HG03521 (cell line): Measurements from ENCODE around the gene LIX1.
"Not testable (repeated sequence)": the region's sequence is repeated elsewhere in the genome, so short reads cannot be mapped to it uniquely, and the experiment has no call there.

Source experiments
- ATAC-seq: cut with Tn5 transposase; IDR thresholded peaks from one replicate; pipeline ENCODE4 v1.9.1; 2021; ENCODE audit warnings: mild to moderate bottlenecking, moderate library complexity; ENCODE audit not compliant: unreplicated experiment

The LIX1 gene

DNA sequence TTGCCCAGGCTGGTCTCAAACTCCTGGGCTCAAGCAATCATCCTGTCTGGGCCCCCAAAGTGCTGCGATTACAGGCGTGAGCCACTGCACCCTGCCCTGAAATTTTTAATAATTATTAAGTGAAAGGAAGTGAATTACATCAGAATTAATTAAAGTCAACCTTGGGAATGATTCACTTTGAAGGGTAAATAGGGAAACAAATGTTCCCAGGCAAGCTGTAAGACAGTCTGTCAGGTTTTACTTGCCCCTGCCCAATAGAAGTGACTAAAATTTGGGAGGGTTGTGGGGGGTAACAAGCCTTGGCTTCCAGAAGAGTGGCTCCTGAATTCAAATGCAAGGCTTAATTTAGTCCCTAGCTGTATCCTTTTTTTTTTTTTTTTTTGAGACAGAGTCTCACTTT is 1.3 kb upstream of the LIX1 start:
- no peak for ATAC-seq

DNA sequence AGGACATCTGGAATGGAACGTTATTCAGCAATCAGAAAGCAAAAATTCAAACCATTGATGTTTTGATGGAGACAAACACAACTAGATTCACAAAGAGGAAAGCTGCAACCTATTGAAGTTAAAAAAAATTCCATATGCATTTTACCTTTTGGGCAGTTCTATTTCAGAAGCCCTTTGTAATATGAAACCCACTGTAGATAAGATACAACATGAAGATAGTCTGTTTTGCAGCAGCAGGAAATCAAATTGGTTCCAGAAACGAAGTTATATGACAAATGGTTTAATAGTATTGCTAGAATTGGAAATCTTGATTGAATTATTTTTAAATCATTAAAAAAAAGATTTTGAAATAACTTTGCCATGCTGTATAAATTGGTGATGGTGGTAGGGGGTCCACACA is 872 bp downstream of the LIX1 start:
- ATAC-seq, result no peak

DNA sequence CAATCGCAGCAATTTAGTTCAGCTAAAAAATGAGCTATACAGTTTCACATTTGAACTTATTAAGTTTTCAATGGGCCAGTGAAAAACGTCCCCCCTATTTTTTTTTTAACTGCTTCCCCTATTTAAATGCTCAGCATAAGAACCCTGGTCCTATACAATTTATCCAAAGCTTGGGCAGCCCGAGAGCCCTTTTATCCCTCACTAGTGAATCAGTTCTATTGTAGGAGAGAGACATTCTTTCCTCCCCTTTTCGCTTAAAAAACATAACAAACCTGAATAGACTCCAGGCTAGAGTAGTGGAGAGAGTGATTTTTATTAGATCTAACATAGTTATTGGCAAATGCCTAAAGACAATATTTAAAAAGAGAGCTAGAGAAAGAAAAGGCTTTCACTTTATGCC is 1.4 kb downstream of the LIX1 start:
- ATAC-seq, result no peak

DNA sequence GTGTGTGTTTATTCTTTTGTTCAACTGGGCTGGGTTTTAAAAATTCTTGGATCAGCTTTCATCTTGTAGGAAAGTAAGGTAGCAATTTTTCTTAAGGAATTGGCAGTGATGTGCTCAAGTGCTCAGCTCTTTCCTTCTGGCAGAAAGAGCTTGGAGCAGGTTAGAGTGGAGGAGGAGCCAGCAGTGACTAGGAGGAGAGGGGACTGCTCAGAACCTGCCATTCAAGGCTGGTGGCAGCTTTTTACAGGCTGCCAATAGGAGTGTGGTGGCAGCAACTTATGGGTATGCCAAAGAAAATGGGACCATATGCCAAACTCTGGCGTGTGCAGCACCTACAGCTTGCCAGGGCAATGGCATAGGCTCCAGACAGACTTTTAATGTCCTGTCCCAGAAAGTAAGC is 2.2 kb downstream of the LIX1 start:
- ATAC-seq, result not testable (repeated sequence)

DNA sequence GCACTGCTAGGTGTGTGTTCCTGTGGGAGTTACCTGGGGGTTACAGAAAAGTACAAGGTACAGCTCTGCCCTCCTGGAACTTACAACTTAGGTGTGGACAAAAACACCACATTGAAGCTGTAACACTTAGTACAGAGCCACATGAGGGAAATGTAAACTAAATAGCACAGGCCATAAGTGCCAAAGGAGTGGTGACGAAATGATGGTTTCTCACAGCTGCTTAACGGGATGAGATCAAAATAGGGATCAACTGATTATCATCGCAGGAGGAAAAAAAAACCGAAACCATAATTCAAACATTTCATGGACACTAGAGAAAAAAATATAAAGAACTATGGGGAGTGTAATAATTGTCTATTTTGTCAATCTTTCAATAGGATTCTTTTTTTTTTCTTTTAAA is 5.9 kb downstream of the LIX1 start:
- ATAC-seq, result no peak

DNA sequence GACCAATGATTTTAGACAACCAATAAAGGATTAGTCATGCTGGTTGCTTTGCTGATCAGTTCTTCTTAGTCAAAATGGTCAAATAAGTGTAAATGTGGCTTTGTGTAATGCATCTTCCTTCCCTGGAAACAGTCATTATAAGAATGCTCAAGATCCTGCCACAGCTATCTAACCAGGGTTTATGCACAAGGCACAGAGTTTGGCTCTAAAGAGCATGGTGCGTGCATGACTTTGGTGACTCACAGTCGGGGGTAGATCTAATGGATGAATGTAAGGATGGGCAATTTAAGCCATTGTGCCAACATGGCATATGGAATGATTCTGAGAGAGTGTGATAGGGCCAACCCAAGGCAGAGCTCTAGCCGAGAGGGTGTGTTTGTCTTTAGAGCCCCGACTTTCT is 6.5 kb downstream of the LIX1 start:
- no peak for ATAC-seq

DNA sequence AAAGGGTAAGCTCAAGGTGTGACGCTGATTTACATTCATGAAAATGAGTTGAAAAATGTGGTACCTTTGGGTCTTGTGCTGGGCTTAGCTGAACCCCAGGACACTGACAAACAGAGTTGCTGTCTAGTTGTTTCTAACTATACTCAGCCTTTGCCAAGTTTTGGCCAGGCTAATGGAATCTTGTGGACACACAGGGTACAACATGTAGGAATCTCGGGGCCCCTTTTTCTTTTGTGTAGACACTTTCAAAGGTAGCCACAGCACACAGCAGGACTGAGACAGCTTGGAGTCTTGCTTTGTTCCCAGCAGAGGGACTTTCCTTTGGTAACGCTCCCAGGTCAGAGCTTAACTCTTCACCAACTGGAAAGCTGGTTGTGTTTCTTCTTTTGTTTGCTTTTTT is 7.8 kb downstream of the LIX1 start:
- ATAC-seq, result no peak

DNA sequence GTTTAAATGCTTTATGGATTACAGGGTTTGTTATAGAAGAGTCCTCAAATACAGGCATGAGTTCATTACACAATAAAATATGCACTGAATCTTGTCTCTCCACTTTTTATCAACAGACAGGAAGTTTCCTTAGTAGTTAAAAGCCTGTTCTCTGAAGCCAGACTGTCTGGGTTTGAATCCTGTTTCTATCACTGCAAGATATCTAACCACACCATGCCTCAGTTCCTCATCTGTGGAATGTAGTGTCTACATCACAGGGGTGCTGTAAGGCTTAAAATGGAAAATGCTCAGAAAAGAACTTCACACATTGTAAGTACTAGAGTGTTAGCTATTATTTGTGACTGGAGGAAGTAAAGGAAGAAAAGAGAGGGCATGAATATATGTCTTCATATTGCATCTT is 9.3 kb downstream of the LIX1 start:
- no peak for ATAC-seq

DNA sequence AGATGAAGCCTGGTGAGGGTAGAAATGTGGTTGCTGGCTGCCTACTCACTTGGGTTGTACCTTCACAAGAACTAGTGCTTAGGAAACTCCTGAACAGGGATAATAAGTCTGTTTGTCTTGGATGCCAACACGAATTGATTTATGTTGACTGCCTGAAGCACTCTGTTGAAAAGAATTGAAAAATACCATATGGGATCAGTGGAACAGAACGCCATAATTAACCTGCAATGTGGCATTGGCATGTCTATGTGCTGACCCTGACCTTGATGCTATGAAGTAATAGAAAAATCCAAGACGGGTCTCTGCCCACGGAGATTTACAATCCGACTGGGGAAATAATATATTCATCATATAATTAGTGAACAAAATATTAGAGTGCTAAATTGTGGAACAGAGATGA is 10.5 kb downstream of the LIX1 start:
- no peak for ATAC-seq

DNA sequence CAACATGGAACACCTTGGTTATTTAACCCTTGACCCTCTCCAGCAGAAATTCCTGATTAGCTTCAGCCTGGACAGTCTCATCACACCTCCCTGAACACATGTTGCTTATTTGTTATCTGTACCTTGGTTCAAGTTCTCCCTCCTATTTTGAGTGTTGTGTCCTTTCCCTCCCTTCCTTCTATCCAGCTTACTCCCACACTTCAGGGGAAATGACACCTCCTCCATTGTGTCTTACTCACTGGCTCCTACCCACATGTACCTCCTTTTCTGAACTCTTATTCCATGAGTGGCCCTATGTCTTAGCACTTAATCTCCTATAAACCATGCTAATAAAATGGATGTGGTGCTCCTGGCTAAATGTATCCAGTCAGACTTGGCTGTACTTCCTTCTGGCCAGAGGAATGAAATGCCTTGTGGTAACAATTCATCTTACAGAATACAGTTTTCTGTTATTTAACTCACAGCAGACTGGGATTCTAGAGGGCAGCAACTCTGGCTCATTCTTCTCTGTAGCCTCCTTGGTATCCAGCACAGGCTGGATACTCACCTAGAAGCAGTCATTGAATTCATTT is 11.2 kb downstream of the LIX1 start:
- ATAC-seq, result no peak

DNA sequence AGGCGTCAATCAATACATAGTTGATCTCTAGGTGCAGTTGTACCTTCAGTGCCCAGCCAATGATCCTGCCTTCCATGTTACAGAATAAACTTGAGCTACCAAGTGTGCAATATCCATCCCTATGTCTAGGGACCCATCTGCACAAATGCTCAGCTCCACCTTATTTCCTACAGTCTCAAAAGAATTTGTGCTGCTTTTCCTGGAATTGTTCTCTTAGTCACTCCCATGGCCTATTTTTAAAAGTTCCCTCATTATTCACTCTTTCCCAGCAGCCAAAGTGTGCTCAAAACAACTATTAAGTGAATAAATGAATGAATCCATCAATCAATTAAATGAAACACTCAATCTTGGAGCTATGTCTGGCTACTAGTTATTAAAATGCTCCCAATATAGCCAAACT is 14.7 kb downstream of the LIX1 start:
- no peak for ATAC-seq

DNA sequence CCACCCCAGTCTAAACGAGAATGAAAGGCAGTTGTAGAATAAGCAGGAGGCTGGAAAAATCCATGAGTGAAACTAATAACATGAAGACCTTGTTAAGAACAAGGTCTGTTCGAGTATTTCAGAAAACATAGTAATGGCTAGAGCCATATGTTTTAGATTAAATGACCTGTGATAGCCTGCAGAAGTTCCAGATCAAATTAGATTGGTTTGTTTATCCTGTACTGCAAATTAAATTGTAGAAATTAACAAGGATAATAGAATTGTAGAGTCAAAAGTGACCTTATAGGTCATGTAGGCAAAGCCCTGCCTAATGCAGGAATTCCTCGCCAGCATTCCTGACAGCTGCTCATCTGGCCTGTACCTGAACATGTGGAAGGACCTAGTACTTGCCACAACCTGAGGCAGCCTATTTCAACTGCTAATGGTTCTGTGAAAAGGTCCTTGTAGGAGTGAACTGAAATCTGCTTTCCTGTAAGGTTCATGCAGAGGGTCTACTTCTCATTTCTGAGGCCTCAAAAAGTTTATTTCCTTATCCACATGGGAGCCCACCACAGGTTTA is 17.2 kb downstream of the LIX1 start:
- ATAC-seq, result no peak

DNA sequence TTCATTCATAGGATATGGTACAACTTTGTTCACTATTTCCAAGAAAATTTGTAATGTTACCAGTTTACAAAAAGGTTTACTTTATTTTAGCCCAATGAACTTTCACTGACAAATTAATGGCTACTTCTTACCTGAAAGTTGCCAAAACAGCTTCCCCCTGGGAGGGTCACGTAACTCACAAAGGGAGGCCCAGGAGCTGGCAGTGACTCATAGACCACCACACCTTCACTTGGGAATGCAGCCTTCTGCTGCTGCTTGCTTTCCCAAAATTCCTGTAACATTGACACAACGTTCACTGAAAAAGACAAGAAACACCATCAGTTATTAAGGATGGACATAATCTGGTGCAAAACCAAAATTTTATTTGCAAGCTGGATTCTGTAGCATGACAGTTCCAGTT is 18.1 kb downstream of the LIX1 start:
- ATAC-seq, result no peak

DNA sequence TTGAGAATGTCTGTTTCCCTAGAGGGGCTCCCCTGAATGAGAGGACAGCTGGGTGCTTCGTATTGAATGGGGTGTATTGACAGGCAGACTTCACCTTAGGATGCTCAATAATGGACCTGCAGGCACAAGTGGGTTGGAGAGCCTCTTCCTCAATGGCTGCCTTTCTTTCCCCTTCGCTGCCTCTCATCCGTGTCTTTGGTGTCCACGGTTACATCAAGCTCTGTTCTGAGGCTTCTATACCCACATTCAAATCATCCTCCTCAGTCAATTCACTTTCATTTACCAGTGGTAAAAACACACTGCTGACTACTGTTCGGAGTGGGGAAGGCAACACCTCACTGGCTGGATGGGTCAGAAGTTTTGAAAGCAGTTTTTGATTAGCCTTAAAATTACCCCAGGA is 20.6 kb downstream of the LIX1 start:
- no peak for ATAC-seq

DNA sequence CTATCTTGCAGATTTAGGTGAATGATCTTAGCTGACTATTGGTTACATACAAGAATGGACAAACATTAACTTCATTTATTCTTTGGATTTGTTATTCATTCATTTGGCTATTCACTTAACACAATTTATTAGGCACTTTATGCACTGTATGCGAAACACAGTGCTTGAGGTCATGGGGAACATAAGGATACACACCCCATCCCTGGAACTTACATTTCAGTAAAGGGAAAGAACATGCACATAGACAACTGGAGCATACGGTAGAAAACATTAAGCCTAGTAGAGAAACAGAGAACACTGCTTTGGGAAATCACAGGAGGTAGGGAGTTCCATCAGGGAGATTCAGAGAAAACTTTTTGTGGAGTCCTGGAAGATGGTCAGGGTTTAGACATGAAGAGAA is 22.2 kb downstream of the LIX1 start:
- no peak for ATAC-seq

DNA sequence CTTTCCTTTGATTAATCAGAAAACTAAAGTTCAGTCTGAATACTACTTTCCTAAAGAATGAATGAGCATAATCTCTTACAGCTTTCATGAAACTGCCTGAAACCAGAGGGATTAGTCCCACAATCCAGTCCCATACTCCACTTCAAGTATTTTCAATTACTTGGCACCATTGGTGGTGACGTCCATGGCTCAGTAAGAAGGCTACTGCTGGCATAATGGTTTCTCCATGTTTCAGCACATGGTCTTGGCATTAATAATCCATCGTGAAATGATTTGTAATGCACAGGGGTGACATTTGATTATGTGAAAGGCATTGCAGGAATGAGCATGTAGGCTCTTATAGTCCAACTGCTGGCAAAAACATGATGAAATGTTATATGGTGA is 23.4 kb downstream of the LIX1 start:
- ATAC-seq, result no peak

DNA sequence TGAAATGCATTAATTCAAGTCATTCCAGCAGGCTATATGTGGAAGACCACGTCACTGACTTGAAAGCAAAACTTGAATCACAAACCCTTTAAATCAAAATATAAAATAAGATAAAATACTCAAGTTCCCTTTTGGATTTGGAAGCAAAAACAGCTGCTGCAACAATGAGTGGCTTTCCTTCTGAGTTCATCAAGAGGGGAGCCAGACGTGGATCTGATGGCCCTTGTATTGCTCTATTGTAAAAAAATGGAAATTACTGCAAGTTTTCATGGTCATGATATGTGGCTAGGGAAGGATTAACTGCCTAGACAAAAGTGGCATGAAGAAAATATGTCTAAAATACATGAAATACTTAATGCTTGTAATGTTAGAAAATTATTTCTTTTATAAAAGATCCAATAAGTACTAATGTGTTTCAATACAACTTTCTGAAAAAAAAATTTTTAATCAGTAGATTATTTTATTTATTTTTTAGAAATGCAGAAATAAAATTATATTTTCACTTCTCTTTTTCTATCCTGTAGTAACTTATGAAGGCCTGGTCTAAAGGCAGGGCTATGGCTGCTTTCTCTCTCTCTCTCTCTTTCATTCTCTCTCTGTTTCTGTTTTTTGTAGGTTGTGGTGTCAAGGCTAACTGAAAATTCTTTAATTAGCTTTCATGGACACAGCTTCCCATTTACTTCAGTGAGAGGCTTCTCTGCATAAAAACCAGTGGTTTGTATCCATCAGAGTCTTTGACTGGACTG is 24.0 kb downstream of the LIX1 start:
- peak; percentile 59 for ATAC-seq

DNA sequence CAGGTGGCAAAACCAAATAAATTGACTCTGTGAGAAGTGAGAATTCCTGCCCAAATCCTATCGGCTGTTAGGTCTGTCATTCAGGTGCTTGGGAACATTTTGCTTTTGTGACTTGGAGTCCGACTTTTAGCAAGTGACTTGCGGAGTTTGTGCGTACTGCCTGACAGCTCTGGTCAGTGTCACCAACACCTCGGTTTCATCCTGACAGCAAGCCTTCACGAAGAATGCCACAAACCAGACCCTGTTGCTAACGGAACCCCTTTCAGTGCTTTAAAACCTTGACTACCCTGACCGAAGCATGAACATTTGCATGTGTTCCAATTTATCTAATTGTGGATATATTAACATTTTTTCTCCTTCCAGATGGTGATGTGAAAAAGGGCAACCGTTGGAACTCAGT is 26.5 kb downstream of the LIX1 start:
- ATAC-seq, result no peak

DNA sequence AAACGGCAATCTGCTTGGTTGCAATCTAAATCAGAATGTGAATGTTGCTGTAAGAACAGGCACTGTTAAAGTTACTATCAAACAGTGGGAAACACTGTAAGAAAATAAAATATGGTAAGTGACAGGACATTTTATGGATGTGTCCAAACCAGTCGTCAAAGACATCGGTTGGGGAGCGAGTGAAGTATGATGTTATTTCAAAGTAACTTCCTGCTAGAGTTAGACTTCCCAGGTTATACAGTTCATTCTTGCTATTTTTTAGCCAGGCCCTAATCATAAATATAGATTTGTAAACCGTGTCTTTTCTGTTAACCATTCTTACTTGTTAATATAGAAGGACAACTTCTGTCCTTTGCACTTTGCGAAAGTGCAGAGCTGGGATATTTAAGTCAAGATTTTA is 30.2 kb downstream of the LIX1 start:
- ATAC-seq, result no peak

DNA sequence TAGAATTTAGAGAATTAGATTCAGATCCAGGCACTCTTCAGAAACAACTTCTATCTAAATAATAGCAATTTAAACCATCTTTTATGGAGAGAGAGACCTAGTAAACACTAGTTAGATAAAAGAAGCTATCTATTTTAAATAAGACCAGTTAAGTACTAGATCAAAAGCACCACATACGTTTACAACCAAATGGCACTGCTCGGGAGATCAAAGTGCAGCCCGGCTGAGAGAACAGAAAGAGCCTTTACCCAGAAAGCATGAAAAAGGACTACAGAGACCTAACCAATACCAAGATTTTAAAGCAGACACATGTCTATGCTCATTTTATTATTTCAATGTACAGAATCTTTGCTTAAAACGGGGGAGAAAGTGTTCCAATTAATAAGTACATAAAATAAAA is 30.8 kb downstream of the LIX1 start:
- ATAC-seq, result no peak

DNA sequence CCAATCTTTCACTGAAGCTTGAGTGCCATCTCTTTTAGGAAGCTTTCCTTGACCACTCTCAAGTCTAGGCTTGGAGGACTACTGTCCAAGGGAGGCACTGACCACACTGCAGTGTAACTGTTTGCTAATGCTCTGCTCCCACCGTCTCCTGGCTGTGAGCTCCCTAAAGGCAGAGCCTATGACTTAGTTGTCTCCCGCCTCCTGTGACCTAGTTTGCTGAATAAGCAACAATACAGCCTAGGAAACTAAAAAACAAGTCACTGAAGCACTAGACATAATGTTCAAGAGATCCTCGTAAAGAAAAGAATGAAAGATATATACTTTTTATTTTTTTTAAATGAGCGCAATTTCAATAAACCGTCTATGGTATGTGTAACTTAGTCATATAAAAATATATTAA is 31.4 kb downstream of the LIX1 start:
- no peak for ATAC-seq

DNA sequence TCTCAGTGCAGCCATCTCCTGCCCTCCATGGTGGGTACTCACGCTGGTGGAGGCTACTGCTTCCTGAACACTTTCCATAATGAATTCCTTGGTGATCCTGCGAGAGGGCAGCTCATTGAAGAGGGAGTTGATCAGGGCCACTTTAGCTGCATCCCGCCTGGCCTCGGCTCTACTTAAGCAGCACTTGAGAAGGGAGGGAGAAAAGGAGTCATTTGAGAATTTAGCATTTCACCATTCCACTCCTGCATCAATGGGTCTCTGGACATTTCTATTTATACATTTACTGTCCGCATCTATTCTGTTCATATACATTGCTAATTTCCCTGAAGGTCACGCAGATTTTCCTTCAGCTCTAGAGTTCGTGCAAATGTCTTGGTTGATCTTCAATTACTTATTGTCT is 35.1 kb downstream of the LIX1 start:
- no peak for ATAC-seq

DNA sequence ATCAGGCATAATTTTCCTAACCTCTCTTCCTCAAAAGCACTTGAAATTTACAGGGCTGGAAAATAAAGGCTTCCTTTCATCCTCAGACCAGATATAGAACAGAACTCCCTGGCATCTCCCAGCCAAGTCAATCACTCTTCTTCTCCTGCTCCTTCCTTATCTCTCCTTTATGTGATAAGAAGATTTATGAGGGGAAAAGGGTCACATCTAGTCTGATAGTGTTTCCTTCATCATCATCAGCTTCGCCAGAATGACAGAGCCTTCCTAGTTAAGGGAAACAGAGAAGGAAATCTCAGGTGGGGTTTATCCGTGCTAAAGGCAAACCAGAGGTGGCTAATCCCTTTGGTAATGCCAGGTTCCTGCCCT is 36.2 kb downstream of the LIX1 start:
- no peak for ATAC-seq
